Spinal cord (tissue), 10 donors: ENCODE measurements around the gene ZBTB12. TPM values are rescaled to one million over a fixed set of nuclear protein-coding genes. Genes with fewer than 3 reads are reported as not detected.
"Not testable (repeated sequence)": the region's sequence is repeated elsewhere in the genome, so short reads cannot be mapped to it uniquely, and the experiment has no call there.

Source experiments
- DNase-seq, 6 donors: peaks; one replicate each; pipeline versions ENCODE4 v3.0.0 to v3.0.0-alpha.2; 2013 to 2015; ENCODE audit warnings: low spot score in 6 of 6, low read depth in 4 of 6
- H3K27ac ChIP-seq: one replicate; pipeline ENCODE4 v1.5.1; 2013; ENCODE audit warnings: low read depth, low read length, control low read depth
- H3K27me3 ChIP-seq: one replicate; pipeline ENCODE4 v1.6.1; 2013; ENCODE audit warnings: low read length; ENCODE audit not compliant: control insufficient read depth, insufficient read depth
- H3K36me3 ChIP-seq: one replicate; pipeline ENCODE4 v1.6.1; 2013; ENCODE audit warnings: low read length; ENCODE audit not compliant: control insufficient read depth, insufficient read depth
- H3K4me1 ChIP-seq: one replicate; pipeline ENCODE4 v1.6.1; 2013; ENCODE audit warnings: low read length; ENCODE audit not compliant: control insufficient read depth, insufficient read depth
- H3K4me3 ChIP-seq: one replicate; pipeline ENCODE4 v1.5.1; 2013; ENCODE audit warnings: low read depth, low read length, control low read depth
- H3K9me3 ChIP-seq: one replicate; pipeline ENCODE4 v1.6.1; 2013; ENCODE audit warnings: low read length; ENCODE audit not compliant: control insufficient read depth, insufficient read depth
- WGBS: methylation state at CpG from one replicate; pipeline ENCODE4 v1.1.5; 2013; ENCODE audit warnings: missing lambda C conversion rate; ENCODE audit not compliant: insufficient coverage; 5-methylcytosine and 5-hydroxymethylcytosine counted together
- polyA plus RNA-seq, 2 donors: library from polyadenylated mRNA; unstranded; fragments of 120-200 nt; gene quantifications; one replicate each; pipeline ENCODE4 v1.2.1, GENCODE V29; 2013; ENCODE audit not compliant: insufficient read length in 2 of 2
- total RNA-seq, 2 donors: library from RNA; depleted of rRNA in 1 of 2; stranded (reverse); fragments of 120-200 nt in 1 of 2; fragments of >200 nt in 1 of 2; gene quantifications; one replicate each; pipeline versions ENCODE4 v1.2.3 to v1.2.4, GENCODE V29; 2013 to 2014
- donor health status: healthy.

The ZBTB12 gene
- total and polyA plus RNA-seq, 4 donors = 7.8 to 37.9 (median 22.6) TPM

GRCh38 chr6:31861150-31861549 lies 40.7 kb downstream of the ZBTB12 start:
- Histone ChIP-seq H3K4me1 (peaks cover 33% of the 10 kb centered on the region), H3K4me3 (no peak overlapping the region), H3K36me3 (peaks cover 44% of the 10 kb centered on the region), H3K27ac (no peak overlapping the region), H3K9me3 (no peaks in the 10 kb centered on the region), H3K27me3 (no peaks in the 10 kb centered on the region)
- no peak for DNase-seq
- 85% methylated on average over 6 of the region's 7 CpGs for WGBS

GRCh38 chr6:31860349-31860748 lies 41.5 kb downstream of the ZBTB12 start:
- no peaks in the 10 kb centered on the region for H3K27me3 ChIP-seq
- no peaks in the 10 kb centered on the region for H3K9me3 ChIP-seq

DNA sequence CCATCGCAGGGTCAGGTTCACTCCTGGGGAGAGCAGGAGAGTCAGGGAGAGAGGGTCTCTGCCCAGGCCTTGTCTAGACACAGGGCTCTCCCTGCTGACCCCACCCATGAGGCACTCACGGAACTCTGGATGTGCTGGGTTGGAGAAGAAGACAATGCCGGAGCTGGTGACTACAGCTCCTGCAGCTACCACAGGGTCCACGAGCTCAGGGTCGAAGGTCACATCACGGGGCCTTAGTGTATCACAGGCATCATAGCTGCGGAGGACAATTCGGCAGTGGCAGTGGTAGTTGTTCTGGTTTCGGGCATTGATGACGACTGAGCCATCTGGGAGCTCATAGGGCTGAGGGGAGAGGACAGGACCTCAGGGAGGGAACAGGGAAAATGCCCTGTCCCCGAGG lies 42.0 kb downstream of the ZBTB12 start:
- Histone ChIP-seq H3K4me3 (no peak overlapping the region), H3K36me3 (peaks cover 47% of the 10 kb centered on the region), H3K27me3 (no peaks in the 10 kb centered on the region), H3K9me3 (no peaks in the 10 kb centered on the region), H3K27ac (no peak overlapping the region), H3K4me1 (peaks cover 28% of the 10 kb centered on the region)
- DNase-seq = no peak
- WGBS = 95% methylated on average over 11 of the region's 11 CpGs

More at GRCh38 chr6:31860349-31860748, 41.5 kb downstream of the ZBTB12 start:
- 95% methylated on average over 13 of the region's 13 CpGs for WGBS
- Histone ChIP-seq H3K27ac (no peak overlapping the region), H3K36me3 (peaks cover 44% of the 10 kb centered on the region), H3K4me1 (peaks cover 29% of the 10 kb centered on the region), H3K4me3 (no peak overlapping the region)
- DNase-seq = no peak

DNA sequence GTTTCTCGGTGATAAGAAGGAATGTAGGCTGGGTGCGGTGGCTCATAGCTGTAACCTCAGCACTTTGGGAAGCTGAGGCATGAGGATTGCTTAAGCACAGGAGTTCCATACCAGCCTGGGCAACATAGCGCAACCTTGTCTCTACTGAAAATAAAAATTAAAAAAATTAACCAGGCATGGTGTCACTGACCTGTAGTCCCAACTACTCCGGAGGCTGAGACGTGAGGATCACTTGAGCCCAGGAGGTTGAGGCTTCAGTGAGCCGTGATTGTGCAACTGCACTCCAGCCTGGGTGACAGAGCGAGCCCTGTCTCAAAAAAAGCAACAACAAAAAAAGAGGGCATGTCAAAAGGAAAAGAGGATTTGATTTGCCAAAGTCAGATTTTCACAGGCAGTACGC lies 43.2 kb downstream of the ZBTB12 start:
- no peaks in the 10 kb centered on the region for H3K27me3 ChIP-seq
- no peak overlapping the region for H3K27ac ChIP-seq
- H3K9me3 ChIP-seq = no peaks in the 10 kb centered on the region
- H3K4me3 ChIP-seq = no peak overlapping the region
- H3K4me1 ChIP-seq = peaks cover 17% of the 10 kb centered on the region
- no peak for DNase-seq
- WGBS = 98% methylated on average over 5 of the region's 8 CpGs
- H3K36me3 ChIP-seq = peaks cover 47% of the 10 kb centered on the region

- H3K9me3 ChIP-seq, H3K27ac ChIP-seq, H3K4me1 ChIP-seq, H3K27me3 ChIP-seq, DNase-seq, H3K4me3 ChIP-seq: not testable (repeated sequence)
- peaks cover 47% of the 10 kb centered on the region for H3K36me3 ChIP-seq
- WGBS = 94% methylated on average over 6 of the region's 8 CpGs
Measured at GRCh38 chr6:31857774-31858173, 44.1 kb downstream of the ZBTB12 start.

GRCh38 chr6:31851980-31852718 lies 49.7 kb downstream of the ZBTB12 start:
- H3K36me3 ChIP-seq = peaks cover 13% of the 10 kb centered on the region
- not testable (repeated sequence) for H3K9me3 ChIP-seq, H3K27me3 ChIP-seq, DNase-seq, H3K4me3 ChIP-seq, H3K4me1 ChIP-seq, H3K27ac ChIP-seq
- WGBS = 87% methylated on average over 30 of the region's 35 CpGs

GRCh38 chr6:31851485-31851832 lies 50.4 kb downstream of the ZBTB12 start:
- Histone ChIP-seq H3K36me3 (peaks cover 8% of the 10 kb centered on the region), H3K4me1 (no peaks in the 10 kb centered on the region), H3K27ac (no peak overlapping the region), H3K4me3 (no peak overlapping the region), H3K9me3 (no peaks in the 10 kb centered on the region), H3K27me3 (no peaks in the 10 kb centered on the region)
- DNase-seq = no peak
- 100% methylated on average over 2 of the region's 2 CpGs for WGBS

GRCh38 chr6:31850765-31851484 lies 51.0 kb downstream of the ZBTB12 start:
- no peaks in the 10 kb centered on the region for H3K27me3 ChIP-seq
- no peaks in the 10 kb centered on the region for H3K4me1 ChIP-seq
- H3K36me3 ChIP-seq = peaks cover 5% of the 10 kb centered on the region
- H3K9me3 ChIP-seq = no peaks in the 10 kb centered on the region
- no peak overlapping the region for H3K27ac ChIP-seq
- H3K4me3 ChIP-seq = no peak overlapping the region
- DNase-seq = no peak
- WGBS = 94% methylated on average over 2 of the region's 2 CpGs
